Loucy (cell line): ENCODE measurements around the gene CNKSR1.

ENCODE experiments used
- EZH2phosphoT487 ChIP-seq: fragments of 200-600 bp; IDR thresholded peaks from 2 replicates; pipeline ENCODE4 v1.6.1; 2018; ENCODE audit warnings: antibody characterized with exemption, mild to moderate bottlenecking, moderate library complexity, borderline replicate concordance
- TF ChIP-seq, protein P1 (sequence below): fragments of 200-600 bp; sonication (generic); conservative IDR thresholded peaks from 2 replicates; pipeline ENCODE4 v1.5.1; 2014; ENCODE audit warnings: mild to moderate bottlenecking, antibody characterized with exemption, low read length

- TF ChIP-seq, protein P1, sequence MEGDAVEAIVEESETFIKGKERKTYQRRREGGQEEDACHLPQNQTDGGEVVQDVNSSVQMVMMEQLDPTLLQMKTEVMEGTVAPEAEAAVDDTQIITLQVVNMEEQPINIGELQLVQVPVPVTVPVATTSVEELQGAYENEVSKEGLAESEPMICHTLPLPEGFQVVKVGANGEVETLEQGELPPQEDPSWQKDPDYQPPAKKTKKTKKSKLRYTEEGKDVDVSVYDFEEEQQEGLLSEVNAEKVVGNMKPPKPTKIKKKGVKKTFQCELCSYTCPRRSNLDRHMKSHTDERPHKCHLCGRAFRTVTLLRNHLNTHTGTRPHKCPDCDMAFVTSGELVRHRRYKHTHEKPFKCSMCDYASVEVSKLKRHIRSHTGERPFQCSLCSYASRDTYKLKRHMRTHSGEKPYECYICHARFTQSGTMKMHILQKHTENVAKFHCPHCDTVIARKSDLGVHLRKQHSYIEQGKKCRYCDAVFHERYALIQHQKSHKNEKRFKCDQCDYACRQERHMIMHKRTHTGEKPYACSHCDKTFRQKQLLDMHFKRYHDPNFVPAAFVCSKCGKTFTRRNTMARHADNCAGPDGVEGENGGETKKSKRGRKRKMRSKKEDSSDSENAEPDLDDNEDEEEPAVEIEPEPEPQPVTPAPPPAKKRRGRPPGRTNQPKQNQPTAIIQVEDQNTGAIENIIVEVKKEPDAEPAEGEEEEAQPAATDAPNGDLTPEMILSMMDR: no peak
- TF ChIP-seq EZH2phosphoT487: no peak
Measured at GRCh38 chr1:26212726-26213125, 35.4 kb downstream of the CNKSR1 start.
